Neuronal stem cell (in vitro differentiated cells): ENCODE data around the gene SNX22.

Experiments
- DNase-seq: peaks from one replicate; pipeline ENCODE4 v3.0.0-alpha.2; 2013; ENCODE audit warnings: low spot score
- H2AFZ ChIP-seq: one replicate; pipeline ENCODE4 v1.6.1; 2013; ENCODE audit warnings: mild to moderate bottlenecking, low read length, inconsistent platforms
- H2AK5ac ChIP-seq: 2 replicates; pipeline ENCODE4 v1.6.1; 2013; ENCODE audit warnings: low read depth, mild to moderate bottlenecking, inconsistent platforms, low read length, moderate library complexity, mixed read lengths
- H2BK120ac ChIP-seq: 2 replicates; pipeline ENCODE4 v1.6.1; 2013; ENCODE audit warnings: low read depth, mild to moderate bottlenecking, inconsistent platforms, low read length, moderate library complexity, mixed read lengths
- H2BK12ac ChIP-seq: one replicate; pipeline ENCODE4 v1.6.1; 2013; ENCODE audit warnings: low read length, inconsistent platforms
- H2BK15ac ChIP-seq: 2 replicates; pipeline ENCODE4 v1.6.1; 2013; ENCODE audit warnings: mild to moderate bottlenecking, low read length, inconsistent platforms, mixed read lengths
- H2BK5ac ChIP-seq: one replicate; pipeline ENCODE4 v1.6.1; 2013; ENCODE audit warnings: inconsistent platforms, mild to moderate bottlenecking, low read length, moderate library complexity
- H3K14ac ChIP-seq: one replicate; pipeline ENCODE4 v1.6.1; 2013; ENCODE audit warnings: low read length, inconsistent platforms
- H3K18ac ChIP-seq: 2 replicates; pipeline ENCODE4 v1.6.1; 2013; ENCODE audit warnings: low read length, inconsistent platforms
- H3K23ac ChIP-seq: 2 replicates; pipeline ENCODE4 v1.6.1; 2013; ENCODE audit warnings: low read depth, mild to moderate bottlenecking, mixed read lengths, low read length, inconsistent platforms; ENCODE audit not compliant: poor library complexity
- H3K27ac ChIP-seq: replicated peaks from 3 replicates; pipeline ENCODE4 v1.5.1; 2013; ENCODE audit warnings: low read length, inconsistent platforms
- H3K27me3 ChIP-seq, 3 experiments: 2 replicates each; pipeline ENCODE4 v1.6.1; 2013; ENCODE audit warnings: low read length in 3 of 3, mild to moderate bottlenecking in 2 of 3, inconsistent platforms in 1 of 3, low read depth in 1 of 3, mixed read lengths in 1 of 3, moderate library complexity in 1 of 3; ENCODE audit not compliant: control insufficient read depth in 3 of 3, insufficient read depth in 3 of 3
- H3K36me3 ChIP-seq, 2 donors: replicated peaks in 1 of 2; 2 replicates each; pipeline ENCODE4 v1.6.1; 2013; ENCODE audit warnings: low read length in 2 of 2; ENCODE audit not compliant: control insufficient read depth in 2 of 2, insufficient read depth in 2 of 2
- H3K4ac ChIP-seq: 2 replicates; pipeline ENCODE4 v1.6.1; 2013; ENCODE audit warnings: inconsistent platforms, mild to moderate bottlenecking, low read length, moderate library complexity
- H3K4me1 ChIP-seq, 2 donors: 1 replicate in 1 of 2; 2 replicates in 1 of 2; pipeline ENCODE4 v1.6.1; 2013; ENCODE audit warnings: low read length in 2 of 2, low read depth in 1 of 2; ENCODE audit not compliant: control insufficient read depth in 2 of 2, insufficient read depth in 1 of 2
- H3K4me2 ChIP-seq: one replicate; pipeline ENCODE4 v1.6.1; 2013; ENCODE audit warnings: mild to moderate bottlenecking, low read length, inconsistent platforms; ENCODE audit not compliant: insufficient read depth, poor library complexity, severe bottlenecking
- H3K4me3 ChIP-seq, 2 donors: 2 replicates each; pipeline ENCODE4 v1.5.1; 2013; ENCODE audit warnings: low read length in 2 of 2, mild to moderate bottlenecking in 2 of 2, inconsistent platforms in 1 of 2, moderate library complexity in 1 of 2
- H3K79me1 ChIP-seq: one replicate; pipeline ENCODE4 v1.6.1; 2013; ENCODE audit warnings: low read depth, mild to moderate bottlenecking, inconsistent platforms, low read length, moderate library complexity
- H3K9ac ChIP-seq: one replicate; pipeline ENCODE4 v1.6.1; 2013; ENCODE audit warnings: mild to moderate bottlenecking, low read depth, low read length, inconsistent platforms; ENCODE audit not compliant: poor library complexity
- H3K9me3 ChIP-seq, 2 donors: replicated peaks in 1 of 2; 2 replicates each; pipeline versions ENCODE3 to v1.6.1; 2013; ENCODE audit warnings: low read length in 2 of 2, mild to moderate bottlenecking in 2 of 2, inconsistent platforms in 1 of 2, low read depth in 1 of 2, mixed read lengths in 1 of 2, moderate library complexity in 1 of 2; ENCODE audit not compliant: control insufficient read depth in 2 of 2, insufficient read depth in 1 of 2
- H4K8ac ChIP-seq: one replicate; pipeline ENCODE4 v1.6.1; 2013; ENCODE audit warnings: low read depth, mild to moderate bottlenecking, inconsistent platforms, low read length, moderate library complexity
- H4K91ac ChIP-seq: one replicate; pipeline ENCODE4 v1.6.1; 2013; ENCODE audit warnings: low read length, low read depth, mild to moderate bottlenecking, inconsistent platforms; ENCODE audit not compliant: poor library complexity
- WGBS, 2 donors: extraction: QIAGEN DNeasy Blood & Tissue Kit; methylation state at CpG; one replicate each; pipeline ENCODE4 v1.1.7; 2013; ENCODE audit warnings: missing lambda C conversion rate in 2 of 2, mixed read lengths in 1 of 2; ENCODE audit not compliant: insufficient read length in 2 of 2, insufficient replicate concordance in 1 of 2; ENCODE audit errors: extremely low coverage in 2 of 2; 5-methylcytosine and 5-hydroxymethylcytosine counted together

Gene SNX22

GRCh38 chr15:64148581-64148980 is 3.0 kb upstream of the SNX22 start:
- H3K18ac ChIP-seq: no peak overlapping the region
- H2BK12ac ChIP-seq: no peak overlapping the region
- H3K4me3 ChIP-seq: no peak overlapping the region
- no peak overlapping the region for H4K91ac ChIP-seq
- H2BK120ac ChIP-seq: no peak overlapping the region
- no peak overlapping the region for H3K14ac ChIP-seq
- no CpG with 5 or more reads among the region's 3 CpGs for WGBS, 2 donors
- no peak overlapping the region for H2AFZ ChIP-seq
- H3K27me3 ChIP-seq: peaks cover 11 to 18% (median 14%) of the 10 kb centered on the region in 3 experiments
- no peak overlapping the region for H3K23ac ChIP-seq
- H2BK5ac ChIP-seq: no peak overlapping the region
- no peak overlapping the region for H4K8ac ChIP-seq
- no peak overlapping the region for H2AK5ac ChIP-seq
- no peak for DNase-seq
- H2BK15ac ChIP-seq: no peak overlapping the region
- H3K9me3 ChIP-seq: peaks cover 0 to 2% of the 10 kb centered on the region in 2 donors
- H3K4me1 ChIP-seq: peaks cover 4 to 19% of the 10 kb centered on the region in 2 donors
- no peaks in the 10 kb centered on the region for H3K79me1 ChIP-seq
- no peak overlapping the region for H3K4me2 ChIP-seq
- H3K27ac ChIP-seq: no peak overlapping the region
- H3K36me3 ChIP-seq: peaks cover 7 to 24% of the 10 kb centered on the region in 2 donors
- H3K4ac ChIP-seq: no peak overlapping the region
- H3K9ac ChIP-seq: no peak overlapping the region

- Histone ChIP-seq H2AFZ (no peak overlapping the region), H3K36me3 (peaks cover 8 to 21% of the 10 kb centered on the region in 2 donors), H3K4me1 (peaks cover 4 to 19% of the 10 kb centered on the region in 2 donors), H4K91ac (no peak overlapping the region), H3K4me2 (no peak overlapping the region), H3K79me1 (no peaks in the 10 kb centered on the region), H2BK120ac (no peak overlapping the region), H4K8ac (no peak overlapping the region), H3K18ac (no peak overlapping the region), H3K14ac (no peak overlapping the region), H3K4me3 (no peak overlapping the region), H3K9ac (no peak overlapping the region), H3K27ac (no peak overlapping the region), H3K23ac (no peak overlapping the region), H3K4ac (no peak overlapping the region), H2BK12ac (no peak overlapping the region), H2BK15ac (no peak overlapping the region), H2BK5ac (no peak overlapping the region), H2AK5ac (no peak overlapping the region), H3K9me3 (peaks cover 0 to 2% of the 10 kb centered on the region in 2 donors), H3K27me3 (peaks cover 11 to 18% (median 14%) of the 10 kb centered on the region in 3 experiments)
- DNase-seq: no peak
Observed at GRCh38 chr15:64149424-64149823, 2.1 kb upstream of the SNX22 start.

GRCh38 chr15:64149893-64150578 is 1.5 kb upstream of the SNX22 start:
- peaks cover 11 to 18% (median 14%) of the 10 kb centered on the region in 3 experiments for H3K27me3 ChIP-seq
- H3K18ac ChIP-seq: no peak overlapping the region
- no CpG with 5 or more reads among the region's 9 CpGs for WGBS, 2 donors
- peak overlapping the region; percentile 7 for H2AK5ac ChIP-seq
- H3K23ac ChIP-seq: no peak overlapping the region
- no peak overlapping the region for H2BK5ac ChIP-seq
- H2BK12ac ChIP-seq: no peak overlapping the region
- H2BK15ac ChIP-seq: no peak overlapping the region
- H3K4ac ChIP-seq: no peak overlapping the region
- no peak overlapping the region for H2AFZ ChIP-seq
- H3K79me1 ChIP-seq: no peaks in the 10 kb centered on the region
- H3K27ac ChIP-seq: no peak overlapping the region
- no peak overlapping the region for H3K14ac ChIP-seq
- H3K4me3 ChIP-seq: no peak overlapping the region
- DNase-seq: no peak
- H4K8ac ChIP-seq: no peak overlapping the region
- no peak overlapping the region for H2BK120ac ChIP-seq
- H3K4me2 ChIP-seq: no peak overlapping the region
- H3K4me1 ChIP-seq: peaks cover 4 to 19% of the 10 kb centered on the region in 2 donors
- peaks cover 0 to 2% of the 10 kb centered on the region in 2 donors for H3K9me3 ChIP-seq
- H3K36me3 ChIP-seq: peaks cover 9 to 18% of the 10 kb centered on the region in 2 donors
- H3K9ac ChIP-seq: no peak overlapping the region
- no peak overlapping the region for H4K91ac ChIP-seq

GRCh38 chr15:64152507-64153387 is 1.2 kb downstream of the SNX22 start:
- peaks cover 4 to 14% of the 10 kb centered on the region in 2 donors for H3K4me1 ChIP-seq
- peak overlapping the region; percentile 89 for H3K9ac ChIP-seq
- no peak overlapping the region for H2BK12ac ChIP-seq
- peak overlapping the region; percentile 52 to 89 for H3K4me3 ChIP-seq
- H3K18ac ChIP-seq: peak overlapping the region; percentile 93
- H3K4me2 ChIP-seq: peak overlapping the region; percentile 94
- H2AFZ ChIP-seq: peak overlapping the region; percentile 99
- H2BK5ac ChIP-seq: no peak overlapping the region
- no peak overlapping the region for H4K8ac ChIP-seq
- H3K36me3 ChIP-seq: peaks cover 26 to 36% of the 10 kb centered on the region in 2 donors
- no peak overlapping the region for H3K27ac ChIP-seq
- H3K14ac ChIP-seq: peak overlapping the region; percentile 91
- no peak overlapping the region for H4K91ac ChIP-seq
- peak overlapping the region; percentile 95 for H2BK15ac ChIP-seq
- peaks cover 0 to 2% of the 10 kb centered on the region in 2 donors for H3K9me3 ChIP-seq
- no peaks in the 10 kb centered on the region for H3K79me1 ChIP-seq
- no peak for DNase-seq
- peak overlapping the region; percentile 68 for H3K23ac ChIP-seq
- H2BK120ac ChIP-seq: no peak overlapping the region
- peaks cover 11 to 18% (median 14%) of the 10 kb centered on the region in 3 experiments for H3K27me3 ChIP-seq
- H3K4ac ChIP-seq: no peak overlapping the region
- WGBS, 2 donors: no CpG with 5 or more reads among the region's 27 CpGs
- H2AK5ac ChIP-seq: peak overlapping the region; percentile 73
